Measurements from ENCODE around the gene ERC2.

The ERC2 gene

GRCh38 chr3:55469957-55470526 lies 998.2 kb downstream of the ERC2 start:
- no peak for DNase-seq (ENCODE audit: low read depth)

- no peak for DNase-seq (ENCODE audit: low read depth)
Measured at GRCh38 chr3:55468251-55468650, 1000.0 kb downstream of the ERC2 start.

DNA sequence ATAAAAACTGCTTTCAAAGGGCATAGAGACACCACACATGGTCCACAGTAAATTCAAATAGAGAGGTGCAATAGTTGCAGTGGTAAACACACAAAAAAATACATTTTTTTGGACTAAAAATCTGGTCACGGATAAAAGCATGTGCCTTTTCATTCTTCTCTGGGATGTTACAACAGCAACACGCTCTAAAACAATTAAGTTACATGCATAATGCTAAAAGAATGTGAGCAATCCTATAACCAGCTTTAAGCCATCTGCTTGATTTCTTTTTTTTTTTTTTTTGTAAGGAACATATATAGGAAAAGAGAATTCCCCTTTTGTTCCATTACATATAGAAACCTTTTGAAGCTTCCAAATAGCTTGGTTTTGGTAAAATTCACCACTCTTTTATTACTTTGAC lies 1001.2 kb downstream of the ERC2 start:
- no peak for DNase-seq (ENCODE audit: low read depth)

DNA sequence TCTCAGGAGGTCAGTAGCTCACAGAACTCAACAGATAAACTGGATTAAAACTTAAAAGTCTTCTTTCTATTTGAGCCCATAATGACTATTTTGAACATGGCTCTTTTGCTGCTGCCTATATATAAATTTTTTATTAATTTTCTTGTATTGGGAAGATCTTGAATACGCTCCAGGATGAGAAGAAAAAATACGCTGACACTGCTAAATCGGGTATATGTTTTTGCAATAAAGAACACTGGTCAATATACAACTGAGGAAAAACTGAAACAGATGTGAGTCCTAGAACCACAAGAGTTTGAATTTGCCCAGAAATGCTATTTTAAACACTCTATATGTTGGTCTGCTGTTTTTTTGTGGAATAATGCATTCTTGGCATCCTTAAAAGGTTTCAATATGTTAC lies 1001.7 kb downstream of the ERC2 start:
- DNase-seq (ENCODE audit: low read depth): no peak

DNA sequence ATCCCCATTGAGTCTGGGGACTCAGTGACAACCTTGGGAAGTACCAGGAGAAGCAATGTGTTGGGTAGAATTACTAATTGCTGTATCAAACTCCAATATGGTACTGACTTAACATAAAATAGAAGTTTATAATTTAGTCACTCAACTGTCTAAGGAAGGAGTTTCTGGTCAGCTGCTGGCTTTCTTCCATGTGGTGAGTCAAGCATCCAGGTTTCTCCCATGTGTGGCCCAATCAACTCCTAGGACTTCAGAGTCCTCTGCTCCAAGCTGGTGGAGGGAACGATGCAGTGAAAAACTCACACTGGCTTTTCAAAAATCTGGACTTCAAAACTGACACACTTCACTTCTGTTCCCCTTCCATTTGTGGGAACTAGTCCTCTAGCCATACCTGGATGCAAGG lies 1006.4 kb downstream of the ERC2 start:
- DNase-seq (ENCODE audit: low read depth): no peak

- DNase-seq (ENCODE audit: low read depth): no peak
Measured at GRCh38 chr3:55459838-55460237, 1008.4 kb downstream of the ERC2 start.

Data from GM04503 (cell line).